HG02870 (cell line): ENCODE measurements around the gene PPP2R2C.

Source experiments
- ATAC-seq: cut with Tn5 transposase; IDR thresholded peaks from one replicate; pipeline ENCODE4 v1.9.1; 2021; ENCODE audit warnings: mild to moderate bottlenecking, moderate library complexity; ENCODE audit not compliant: unreplicated experiment

The PPP2R2C gene

GRCh38 chr4:6426571-6427438 is 45.6 kb downstream of the PPP2R2C start:
- no peak for ATAC-seq

GRCh38 chr4:6425911-6426310 is 46.5 kb downstream of the PPP2R2C start:
- no peak for ATAC-seq

GRCh38 chr4:6425336-6425735 is 47.1 kb downstream of the PPP2R2C start:
- ATAC-seq, result no peak

- no peak for ATAC-seq
Observed at GRCh38 chr4:6424425-6424824, 48.0 kb downstream of the PPP2R2C start.

GRCh38 chr4:6423575-6423974 is 48.8 kb downstream of the PPP2R2C start:
- peak; percentile 99 for ATAC-seq

- no peak for ATAC-seq
Observed at GRCh38 chr4:6422866-6423265, 49.5 kb downstream of the PPP2R2C start.

- no peak for ATAC-seq
Observed at GRCh38 chr4:6422105-6422504, 50.3 kb downstream of the PPP2R2C start.

GRCh38 chr4:6421397-6421796 is 51.0 kb downstream of the PPP2R2C start:
- ATAC-seq, result no peak

- no peak for ATAC-seq
Observed at GRCh38 chr4:6420972-6421371, 51.4 kb downstream of the PPP2R2C start.

- no peak for ATAC-seq
Observed at GRCh38 chr4:6420036-6420435, 52.4 kb downstream of the PPP2R2C start.

- ATAC-seq, result no peak
Observed at GRCh38 chr4:6419452-6420028, 52.9 kb downstream of the PPP2R2C start.

- no peak for ATAC-seq
Observed at GRCh38 chr4:6418193-6418755, 54.1 kb downstream of the PPP2R2C start.

GRCh38 chr4:6417516-6418050 is 54.8 kb downstream of the PPP2R2C start:
- no peak for ATAC-seq

GRCh38 chr4:6416518-6417286 is 55.7 kb downstream of the PPP2R2C start:
- no peak for ATAC-seq

GRCh38 chr4:6415031-6415705 is 57.2 kb downstream of the PPP2R2C start:
- ATAC-seq, result no peak

GRCh38 chr4:6414578-6414977 is 57.8 kb downstream of the PPP2R2C start:
- no peak for ATAC-seq

- ATAC-seq, result no peak
Observed at GRCh38 chr4:6410664-6411063, 61.8 kb downstream of the PPP2R2C start.

GRCh38 chr4:6410068-6410467 is 62.3 kb downstream of the PPP2R2C start:
- no peak for ATAC-seq

- ATAC-seq, result no peak
Observed at GRCh38 chr4:6409381-6409780, 63.0 kb downstream of the PPP2R2C start.

- ATAC-seq, result no peak
Observed at GRCh38 chr4:6408263-6408662, 64.2 kb downstream of the PPP2R2C start.

- ATAC-seq, result no peak
Observed at GRCh38 chr4:6405397-6405706, 67.1 kb downstream of the PPP2R2C start.
